Thyroid gland (tissue), 4 donors: Measurements from ENCODE around the gene EHBP1.

Experiments
- POLR2A ChIP-seq, 2 donors: fragments of 450-650 bp; IDR thresholded peaks; one replicate each; pipeline ENCODE4 v1.6.1; 2017; ENCODE audit warnings: antibody characterized with exemption in 2 of 2, mild to moderate bottlenecking in 2 of 2, moderate library complexity in 1 of 2
- TF ChIP-seq, protein P1 (sequence below), 6 experiments: fragments of 200-600 bp in 3 of 6; fragments of 450-650 bp in 3 of 6; sonication (generic) in 3 of 6; IDR thresholded peaks; one replicate each; pipeline ENCODE4 v1.5.1; 2016 to 2019; ENCODE audit warnings: antibody characterized with exemption in 6 of 6, mild to moderate bottlenecking in 2 of 6, inconsistent platforms in 1 of 6, moderate library complexity in 1 of 6

DNA sequence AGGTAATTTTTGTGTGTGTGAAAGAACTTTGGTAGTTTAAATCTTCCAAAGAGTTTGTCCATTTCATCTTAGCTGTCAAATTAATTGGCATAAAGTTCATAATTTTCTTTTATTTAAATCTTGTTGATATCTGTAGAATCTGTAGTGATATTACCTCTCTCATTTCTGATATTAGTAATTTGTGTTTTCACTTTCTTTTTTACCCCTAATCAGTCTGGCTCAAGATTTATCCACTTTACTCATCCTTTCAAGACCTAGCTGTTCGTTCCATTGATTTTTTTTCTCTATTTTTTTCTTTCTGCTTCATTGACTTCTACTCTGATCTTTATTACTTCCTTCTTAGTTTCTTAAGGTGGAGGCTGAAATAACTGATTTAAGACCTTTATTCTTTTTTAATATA is 202.6 kb downstream of the EHBP1 start:
- TF ChIP-seq, protein P1, sequence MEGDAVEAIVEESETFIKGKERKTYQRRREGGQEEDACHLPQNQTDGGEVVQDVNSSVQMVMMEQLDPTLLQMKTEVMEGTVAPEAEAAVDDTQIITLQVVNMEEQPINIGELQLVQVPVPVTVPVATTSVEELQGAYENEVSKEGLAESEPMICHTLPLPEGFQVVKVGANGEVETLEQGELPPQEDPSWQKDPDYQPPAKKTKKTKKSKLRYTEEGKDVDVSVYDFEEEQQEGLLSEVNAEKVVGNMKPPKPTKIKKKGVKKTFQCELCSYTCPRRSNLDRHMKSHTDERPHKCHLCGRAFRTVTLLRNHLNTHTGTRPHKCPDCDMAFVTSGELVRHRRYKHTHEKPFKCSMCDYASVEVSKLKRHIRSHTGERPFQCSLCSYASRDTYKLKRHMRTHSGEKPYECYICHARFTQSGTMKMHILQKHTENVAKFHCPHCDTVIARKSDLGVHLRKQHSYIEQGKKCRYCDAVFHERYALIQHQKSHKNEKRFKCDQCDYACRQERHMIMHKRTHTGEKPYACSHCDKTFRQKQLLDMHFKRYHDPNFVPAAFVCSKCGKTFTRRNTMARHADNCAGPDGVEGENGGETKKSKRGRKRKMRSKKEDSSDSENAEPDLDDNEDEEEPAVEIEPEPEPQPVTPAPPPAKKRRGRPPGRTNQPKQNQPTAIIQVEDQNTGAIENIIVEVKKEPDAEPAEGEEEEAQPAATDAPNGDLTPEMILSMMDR (IDR thresholded peaks at IDR 0.05): no peak
- no peak for TF ChIP-seq POLR2A (IDR thresholded peaks at IDR 0.05)
